HCT116 (cell line): ENCODE results near the gene ARMC8. TPM values are rescaled to one million over a fixed set of nuclear protein-coding genes. Genes with fewer than 3 reads are reported as not detected.
A peak's percentile ranks its signal among the peaks of the same experiment; 100 is the strongest.

Source experiments
- ATAC-seq: fragments of 200-7000 bp; cut with Tn5 transposase; 2 replicates; pipeline ENCODE4 v1.9.1; 2020; ENCODE audit warnings: mild to moderate bottlenecking, moderate library complexity
- BruUV-seq: library from RNA; stranded (reverse); fragments of 400-500 nt; replicated peaks from 2 replicates; lab custom pipeline; 2021; lab: Mats Ljungman, UMichigan
- CTCF ChIA-PET: fragments of 300-600 bp; sonication (Branson Sonifier 250); formaldehyde crosslinking; loops from one replicate; lab custom pipeline; 2021; ENCODE audit warnings: antibody characterized with exemption; lab: Charles Lee
- POLR2A ChIA-PET: fragments of 300-600, 350-600 bp; sonication (Branson Sonifier 250); formaldehyde crosslinking; loops from one replicate; lab custom pipeline; 2021; ENCODE audit warnings: antibody characterized with exemption; lab: Charles Lee
- RAD21 ChIA-PET, 2 experiments: fragments of 300-600 bp; sonication (Branson Sonifier 250); formaldehyde crosslinking; loops; one replicate each; lab custom pipeline; 2023; ENCODE audit warnings: low total read pairs in 2 of 2; ENCODE audit not compliant: uncharacterized antibody in 2 of 2, unreplicated experiment in 2 of 2, low non-redundant PET in 1 of 2; lab: Charles Lee
- DNase-seq: peaks from one replicate; pipeline ENCODE4 v3.0.0-alpha.2; 2010; ENCODE audit warnings: low read depth, low spot score
- H2AFZ ChIP-seq: fragments of 200-600 bp; shearing (Covaris generic), sonication (generic); 2 replicates; pipeline ENCODE4 v1.6.1; 2017; ENCODE audit warnings: low read depth, mixed run types, mixed read lengths, antibody characterized with exemption, low read length; ENCODE audit not compliant: poor library complexity, severe bottlenecking
- H3K27ac ChIP-seq: 2 replicates; pipeline ENCODE4 v1.5.1; 2012; ENCODE audit warnings: low read depth, low read length
- H3K27me3 ChIP-seq: fragments of 200-600 bp; sonication (generic); 2 replicates; pipeline ENCODE4 v1.6.1; 2016; ENCODE audit warnings: mixed run types, low read length, mixed read lengths; ENCODE audit not compliant: insufficient read depth
- H3K36me3 ChIP-seq, 2 experiments: fragments of 200-500 bp in 1 of 2; fragments of 200-600 bp in 1 of 2; sonication (Bioruptor generic) in 1 of 2; sonication (generic) in 1 of 2; 2 replicates each; pipeline versions ENCODE4 v1.5.1 to v1.6.1; 2014 to 2016; ENCODE audit warnings: low read length in 2 of 2, inconsistent platforms in 1 of 2, mixed read lengths in 1 of 2, mixed run types in 1 of 2; ENCODE audit not compliant: insufficient read depth in 2 of 2, control insufficient read depth in 1 of 2
- H3K4me1 ChIP-seq, 2 experiments: fragments of 200-600 bp in 1 of 2; sonication (generic) in 1 of 2; 2 replicates each; pipeline versions ENCODE4 v1.5.1 to v1.6.1; 2012 to 2017; ENCODE audit warnings: low read length in 2 of 2, inconsistent platforms in 1 of 2, mild to moderate bottlenecking in 1 of 2, mixed read lengths in 1 of 2, mixed run types in 1 of 2, moderate library complexity in 1 of 2; ENCODE audit not compliant: insufficient read depth in 2 of 2, control insufficient read depth in 1 of 2
- H3K4me2 ChIP-seq: fragments of 200-600 bp; sonication (generic); 2 replicates; pipeline ENCODE4 v1.6.1; 2017; ENCODE audit warnings: mixed run types, low read length, mixed read lengths
- H3K4me3 ChIP-seq, 2 experiments: fragments of 200-600 bp in 1 of 2; sonication (generic) in 1 of 2; replicated peaks in 1 of 2; 2 replicates each; pipeline ENCODE4 v1.5.1; 2011 to 2016; ENCODE audit warnings: low read length in 2 of 2, control low read depth in 1 of 2, low read depth in 1 of 2, mild to moderate bottlenecking in 1 of 2, mixed read lengths in 1 of 2, mixed run types in 1 of 2
- H3K79me2 ChIP-seq: fragments of 200-600 bp; sonication (generic); 2 replicates; pipeline ENCODE4 v1.6.1; 2017; ENCODE audit warnings: mild to moderate bottlenecking, mixed run types, low read length, moderate library complexity, mixed read lengths; ENCODE audit not compliant: insufficient read depth
- H3K9ac ChIP-seq: fragments of 200-600 bp; sonication (generic); 2 replicates; pipeline ENCODE4 v1.6.1; 2016; ENCODE audit warnings: low read length, mixed read lengths
- H3K9me2 ChIP-seq: fragments of 200-600 bp; sonication (generic), shearing (Covaris generic); 2 replicates; pipeline ENCODE4 v1.6.1; 2017; ENCODE audit warnings: mixed run types, mild to moderate bottlenecking, moderate library complexity; ENCODE audit not compliant: insufficient read depth
- H3K9me3 ChIP-seq, 2 experiments: fragments of 200-500 bp in 1 of 2; fragments of 200-600 bp in 1 of 2; sonication (Bioruptor generic) in 1 of 2; sonication (generic) in 1 of 2; 2 replicates each; pipeline ENCODE4 v1.6.1; 2014 to 2017; ENCODE audit warnings: low read length in 2 of 2, mixed read lengths in 2 of 2, inconsistent platforms in 1 of 2, low read depth in 1 of 2, mild to moderate bottlenecking in 1 of 2, mixed run types in 1 of 2, moderate library complexity in 1 of 2; ENCODE audit not compliant: control insufficient read depth in 1 of 2, insufficient read depth in 1 of 2
- H4K20me1 ChIP-seq: fragments of 200-600 bp; sonication (generic), shearing (Covaris generic); 2 replicates; pipeline ENCODE4 v1.6.1; 2017; ENCODE audit warnings: mixed run types, mild to moderate bottlenecking, moderate library complexity; ENCODE audit not compliant: insufficient read depth
- CBX3 ChIP-seq: IDR thresholded peaks from 2 replicates; pipeline ENCODE4 v1.6.1; 2012; ENCODE audit warnings: low read depth
- CEBPB ChIP-seq: IDR thresholded peaks from 2 replicates; pipeline ENCODE4 v1.6.1; 2012; ENCODE audit warnings: low read depth
- EZH2phosphoT487 ChIP-seq: fragments of 200-600 bp; IDR thresholded peaks from 2 replicates; pipeline ENCODE4 v1.6.1; 2018; ENCODE audit warnings: antibody characterized with exemption, borderline replicate concordance
- POLR2AphosphoS5 ChIP-seq: IDR thresholded peaks from 2 replicates; pipeline ENCODE4 v1.6.1; 2011; ENCODE audit warnings: mild to moderate bottlenecking, low read depth, low read length, moderate library complexity
- RAD21 ChIP-seq: IDR thresholded peaks from 2 replicates; pipeline ENCODE4 v1.6.1; 2012; ENCODE audit warnings: low read depth, mild to moderate bottlenecking
- REST ChIP-seq: IDR thresholded peaks from 2 replicates; pipeline ENCODE4 v1.6.1; 2012; ENCODE audit warnings: low read depth
- SIN3A ChIP-seq: IDR thresholded peaks from 2 replicates; pipeline ENCODE4 v1.6.1; 2012; ENCODE audit warnings: low read depth
- SP1 ChIP-seq: IDR thresholded peaks from 2 replicates; pipeline ENCODE4 v1.6.1; 2012; ENCODE audit warnings: low read depth
- YY1 ChIP-seq: IDR thresholded peaks from 2 replicates; pipeline ENCODE4 v1.6.1; 2011; ENCODE audit warnings: low read length, low read depth, moderate library complexity, mild to moderate bottlenecking; ENCODE audit not compliant: insufficient replicate concordance; ENCODE audit errors: extremely low read depth
- ZNF274 ChIP-seq: fragments of 200-500 bp; sonication (Bioruptor generic); IDR thresholded peaks from 2 replicates; pipeline ENCODE4 v1.6.1; 2014; ENCODE audit warnings: mild to moderate bottlenecking, low read depth, low read length, inconsistent platforms
- intact Hi-C: fragments of 100-400 bp; cut with micrococcal nuclease; formaldehyde crosslinking; loops from 2 replicates; pipeline ENCODE4 v1.10.0; 2022
- total RNA-seq: library from RNA; stranded (reverse); gene quantifications from one replicate; pipeline ENCODE4 v1.2.1, GENCODE V29; 2021; ENCODE audit not compliant: unreplicated experiment
- TF ChIP-seq, protein P1 (sequence below): IDR thresholded peaks from 2 replicates; pipeline ENCODE4 v1.6.1; 2012

Gene ARMC8
- total RNA-seq, 1 experiment from 2014 or later = 36.2 TPM

GRCh38 chr3:138172625-138173024 lies 14.5 kb upstream of the ARMC8 start:
- Histone ChIP-seq H3K27me3 (no peaks in the 10 kb centered on the region), H3K79me2 (peaks cover 35% of the 10 kb centered on the region), H3K4me2 (no peak overlapping the region), H4K20me1 (no peaks in the 10 kb centered on the region), H3K9me3 (no peaks in the 10 kb centered on the region), H3K9ac (no peak overlapping the region), H3K4me1 (peaks cover 8 to 14% of the 10 kb centered on the region in 2 experiments; a peak in 3 of 4 replicates), H3K4me3 (no peak overlapping the region), H2AFZ (no peak overlapping the region), H3K27ac (no peak overlapping the region), H3K9me2 (no peaks in the 10 kb centered on the region), H3K36me3 (peaks cover 18 to 20% of the 10 kb centered on the region in 2 experiments)
- DNase-seq = no peak
- BruUV-seq = no TSS peak
- CTCF ChIA-PET = no interaction called here
- RAD21 ChIA-PET = no interaction called here
- ATAC-seq = no peak
- POLR2A ChIA-PET = interaction anchor here (0.8 kb wide), 1 partner anchor 13 kb away, joined by 3 read pairs; no protein-coding TSS in a partner anchor
- TF ChIP-seq CBX3 = no peak
- TF ChIP-seq YY1 = no peak
- no peak for TF ChIP-seq POLR2AphosphoS5
- no peak for TF ChIP-seq CEBPB
- no peak for TF ChIP-seq RAD21
- intact Hi-C loops = no loop called here

- intact Hi-C loops = loop anchor here (2.0 kb wide), 1 partner anchor 105 kb away; no protein-coding TSS in a partner anchor
- peak; percentile 33 for ATAC-seq
- no peak overlapping the region for H2AFZ ChIP-seq
These were observed 13.2 kb upstream of the ARMC8 start for GRCh38 chr3:138173769-138174420.

More at GRCh38 chr3:138173769-138174420, 13.2 kb upstream of the ARMC8 start:
- Histone ChIP-seq H3K9me3 (no peaks in the 10 kb centered on the region), H3K4me3 (peak overlapping the region; percentile 47 to 81)
- no peak for DNase-seq
- POLR2A ChIA-PET = interaction anchor here (0.8 to 1.8 kb wide), 4 partner anchors 12 to 46 kb away, joined by 3 to 17 read pairs (median 4); no protein-coding TSS in a partner anchor
- no peak for TF ChIP-seq ZNF274
- TF ChIP-seq EZH2phosphoT487 = no peak
- no peak for TF ChIP-seq SIN3A
- TF ChIP-seq SP1 = no peak
- TF ChIP-seq, protein P1, sequence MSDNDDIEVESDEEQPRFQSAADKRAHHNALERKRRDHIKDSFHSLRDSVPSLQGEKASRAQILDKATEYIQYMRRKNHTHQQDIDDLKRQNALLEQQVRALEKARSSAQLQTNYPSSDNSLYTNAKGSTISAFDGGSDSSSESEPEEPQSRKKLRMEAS = no peak
- TF ChIP-seq POLR2AphosphoS5 = no peak
- no peak for TF ChIP-seq REST
- TF ChIP-seq YY1 = no peak
- TF ChIP-seq, all 23 proteins: peak for 0
- Histone ChIP-seq H3K9ac (peak overlapping the region; percentile 85), H3K79me2 (peaks cover 35% of the 10 kb centered on the region), H3K27me3 (no peaks in the 10 kb centered on the region), H3K9me2 (no peaks in the 10 kb centered on the region), H4K20me1 (no peaks in the 10 kb centered on the region), H3K4me1 (peaks cover 8 to 14% of the 10 kb centered on the region in 2 experiments; a peak in 3 of 4 replicates), H3K4me2 (peak overlapping the region; percentile 93), H3K36me3 (peaks cover 13 to 19% of the 10 kb centered on the region in 2 experiments), H3K27ac (peak overlapping the region; percentile 79)
- ChIA-PET RAD21 (no interaction called here), CTCF (no interaction called here)
- TSS peak; percentile 54 for BruUV-seq
